Karpas-422 (cell line): Measurements from ENCODE around the gene MRPS10. TPM values are rescaled to one million over a fixed set of nuclear protein-coding genes. Genes with fewer than 3 reads are reported as not detected.

Experiments used
- DNase-seq: peaks from one replicate; pipeline ENCODE4 v3.0.0-alpha.2; 2015
- H2AFZ ChIP-seq: fragments of 200-600 bp; sonication (generic); 2 replicates; pipeline ENCODE4 v1.6.1; 2014; ENCODE audit warnings: antibody characterized with exemption, low read length, mixed read lengths
- H3K27ac ChIP-seq: fragments of 200-600 bp; sonication (generic); 2 replicates; pipeline ENCODE4 v1.5.1; 2014; ENCODE audit warnings: mild to moderate bottlenecking, low read length, moderate library complexity
- H3K27me3 ChIP-seq: fragments of 200-600 bp; sonication (generic); 2 replicates; pipeline ENCODE4 v1.6.1; 2014; ENCODE audit warnings: low read length, mixed read lengths
- H3K36me3 ChIP-seq: fragments of 200-600 bp; sonication (generic); 2 replicates; pipeline ENCODE4 v1.6.1; 2014; ENCODE audit warnings: low read length, mixed read lengths; ENCODE audit not compliant: insufficient read depth
- H3K4me1 ChIP-seq: fragments of 200-600 bp; sonication (generic); 2 replicates; pipeline ENCODE4 v1.6.1; 2014; ENCODE audit warnings: mild to moderate bottlenecking, low read length, mixed read lengths
- H3K4me2 ChIP-seq: fragments of 200-600 bp; sonication (generic); 2 replicates; pipeline ENCODE4 v1.6.1; 2014; ENCODE audit warnings: low read length, low read depth, mild to moderate bottlenecking; ENCODE audit not compliant: poor library complexity, severe bottlenecking
- H3K4me3 ChIP-seq: fragments of 200-600 bp; sonication (generic); 2 replicates; pipeline ENCODE4 v1.5.1; 2014; ENCODE audit warnings: mild to moderate bottlenecking, antibody characterized with exemption, low read length, mixed read lengths
- H3K79me2 ChIP-seq: fragments of 200-600 bp; sonication (generic); 2 replicates; pipeline ENCODE4 v1.6.1; 2014; ENCODE audit warnings: mild to moderate bottlenecking, low read length, mixed read lengths
- H3K9ac ChIP-seq: fragments of 200-600 bp; sonication (generic); 2 replicates; pipeline ENCODE4 v1.6.0; 2014; ENCODE audit warnings: low read length
- H3K9me2 ChIP-seq: fragments of 200-600 bp; sonication (generic), shearing (Covaris generic); replicated peaks from 2 replicates; pipeline ENCODE4 v1.6.0; 2014; ENCODE audit warnings: mild to moderate bottlenecking, low read length, moderate library complexity; ENCODE audit not compliant: insufficient read depth
- H3K9me3 ChIP-seq: fragments of 300-700, 200-600 bp; sonication (generic); 2 replicates; pipeline ENCODE4 v1.6.1; 2014; ENCODE audit warnings: low read length, mixed read lengths
- H4K20me1 ChIP-seq: fragments of 200-600 bp; sonication (generic); 2 replicates; pipeline ENCODE4 v1.6.1; 2014; ENCODE audit warnings: mild to moderate bottlenecking, antibody characterized with exemption, low read length, low read depth; ENCODE audit not compliant: insufficient read depth
- total RNA-seq: library from RNA; depleted of rRNA; stranded (reverse); fragments of >200 nt; shearing (Covaris generic); gene quantifications from 2 replicates; pipeline ENCODE4 v1.2.3, GENCODE V29; 2014; ENCODE audit warnings: low replicate concordance; rRNA removed

MRPS10 gene
- 34.7 and 54.2 TPM in 2 replicates for total RNA-seq

GRCh38 chr6:42217519-42218367 lies at the start of gene MRPS10:
Gene MRPS10 (minus strand): TSS chr6:42217861. CDS start chr6:42217849, 12 bp downstream.
- Histone ChIP-seq H4K20me1 (no peaks in the 10 kb centered on the region), H3K27me3 (no peaks in the 10 kb centered on the region), H3K79me2 (peaks cover 42% of the 10 kb centered on the region), H3K27ac (peak within 1 kb of the TSS; percentile 45; the same call in 1 of the 2 replicates), H3K9me2 (no peaks in the 10 kb centered on the region), H3K4me3 (peak within 1 kb of the TSS; percentile 86), H3K4me2 (peak within 1 kb of the TSS; percentile 98), H2AFZ (0 out of 2 replicates have a peak within 1 kb of the TSS, but pooled peaks have one; percentile 1), H3K4me1 (peaks cover 33% of the 10 kb centered on the region), H3K36me3 (peaks cover 15% of the 10 kb centered on the region; the same call in 1 of the 2 replicates), H3K9me3 (no peaks in the 10 kb centered on the region), H3K9ac (peak within 1 kb of the TSS; percentile 79)
- DNase-seq = peak; percentile 98

DNA sequence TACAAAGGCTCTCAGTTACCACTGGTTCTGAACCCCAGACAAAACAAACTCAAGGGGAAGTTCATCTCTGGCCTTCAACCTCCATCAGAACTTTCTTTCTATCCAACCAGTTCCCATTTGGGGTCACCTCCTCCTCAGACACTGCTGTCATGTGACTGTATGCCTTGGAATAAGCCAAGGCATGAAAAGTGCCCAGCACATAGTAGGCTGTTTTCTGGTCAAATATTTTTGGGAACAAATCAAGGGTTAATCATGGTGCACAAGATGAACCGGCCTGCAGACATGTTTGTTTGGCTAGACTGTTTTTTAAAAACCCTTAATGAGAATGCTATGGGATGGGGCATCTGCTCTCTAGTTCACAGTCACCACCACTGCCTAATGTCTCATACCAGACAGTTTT lies 48.9 kb upstream of the MRPS10 start:
- Histone ChIP-seq H3K36me3 (peaks cover 34% of the 10 kb centered on the region), H3K27me3 (no peaks in the 10 kb centered on the region), H2AFZ (no peak overlapping the region), H3K9me2 (no peaks in the 10 kb centered on the region), H3K27ac (no peak overlapping the region), H3K9ac (no peak overlapping the region), H3K4me2 (no peak overlapping the region), H3K4me3 (no peak overlapping the region), H3K79me2 (no peaks in the 10 kb centered on the region; the same call in none of the 2 replicates), H3K4me1 (peaks cover 19% of the 10 kb centered on the region), H3K9me3 (no peaks in the 10 kb centered on the region), H4K20me1 (no peaks in the 10 kb centered on the region)
- no peak for DNase-seq

GRCh38 chr6:42264852-42265390 lies 47.3 kb upstream of the MRPS10 start:
- Histone ChIP-seq H3K79me2 (no peaks in the 10 kb centered on the region; the same call in none of the 2 replicates), H3K27ac (no peak overlapping the region), H2AFZ (no peak overlapping the region), H3K9me3 (no peaks in the 10 kb centered on the region), H3K27me3 (no peaks in the 10 kb centered on the region), H3K9ac (no peak overlapping the region), H3K4me1 (peaks cover 8% of the 10 kb centered on the region), H3K4me2 (no peak overlapping the region), H4K20me1 (no peaks in the 10 kb centered on the region), H3K36me3 (peaks cover 36% of the 10 kb centered on the region), H3K9me2 (no peaks in the 10 kb centered on the region), H3K4me3 (no peak overlapping the region)
- no peak for DNase-seq

- peaks cover 2% of the 10 kb centered on the region for H3K4me1 ChIP-seq
- H3K4me2 ChIP-seq = no peak overlapping the region
- no peaks in the 10 kb centered on the region for H3K27me3 ChIP-seq
- no peaks in the 10 kb centered on the region for H3K9me2 ChIP-seq
- H3K9me3 ChIP-seq = no peaks in the 10 kb centered on the region
- no peak overlapping the region for H2AFZ ChIP-seq
- H3K4me3 ChIP-seq = no peak overlapping the region
- H4K20me1 ChIP-seq = no peaks in the 10 kb centered on the region
- DNase-seq = no peak
- H3K9ac ChIP-seq = no peak overlapping the region
- no peaks in the 10 kb centered on the region; the same call in 1 of the 2 replicates for H3K79me2 ChIP-seq
- peaks cover 32% of the 10 kb centered on the region for H3K36me3 ChIP-seq
- no peak overlapping the region for H3K27ac ChIP-seq
Measured at GRCh38 chr6:42264162-42264851, 46.6 kb upstream of the MRPS10 start.

GRCh38 chr6:42263165-42263728 lies 45.6 kb upstream of the MRPS10 start:
- Histone ChIP-seq H4K20me1 (no peaks in the 10 kb centered on the region), H3K9ac (no peak overlapping the region), H2AFZ (no peak overlapping the region), H3K4me1 (no peaks in the 10 kb centered on the region; the same call in 1 of the 2 replicates), H3K36me3 (peaks cover 27% of the 10 kb centered on the region; the same call in 1 of the 2 replicates), H3K9me2 (no peaks in the 10 kb centered on the region), H3K79me2 (no peaks in the 10 kb centered on the region), H3K27me3 (no peaks in the 10 kb centered on the region), H3K9me3 (no peaks in the 10 kb centered on the region), H3K27ac (no peak overlapping the region), H3K4me2 (no peak overlapping the region), H3K4me3 (no peak overlapping the region)
- no peak for DNase-seq

- Histone ChIP-seq H3K4me3 (no peak overlapping the region), H3K4me1 (no peaks in the 10 kb centered on the region; the same call in 1 of the 2 replicates), H3K9ac (no peak overlapping the region), H3K36me3 (peaks cover 34% of the 10 kb centered on the region; the same call in 1 of the 2 replicates), H3K27me3 (no peaks in the 10 kb centered on the region), H3K9me3 (no peaks in the 10 kb centered on the region), H3K4me2 (no peak overlapping the region), H4K20me1 (no peaks in the 10 kb centered on the region), H3K79me2 (no peaks in the 10 kb centered on the region), H3K27ac (no peak overlapping the region), H2AFZ (no peak overlapping the region), H3K9me2 (no peaks in the 10 kb centered on the region)
- peak; percentile 52 for DNase-seq
Measured at GRCh38 chr6:42260972-42261371, 43.3 kb upstream of the MRPS10 start.

- Histone ChIP-seq H3K4me2 (no peak overlapping the region), H3K79me2 (no peaks in the 10 kb centered on the region), H3K9ac (no peak overlapping the region), H3K4me3 (no peak overlapping the region), H3K27ac (no peak overlapping the region), H2AFZ (no peak overlapping the region), H3K27me3 (no peaks in the 10 kb centered on the region), H3K36me3 (peaks cover 35% of the 10 kb centered on the region; the same call in 1 of the 2 replicates), H4K20me1 (no peaks in the 10 kb centered on the region), H3K4me1 (no peaks in the 10 kb centered on the region; the same call in 1 of the 2 replicates), H3K9me3 (no peaks in the 10 kb centered on the region), H3K9me2 (no peaks in the 10 kb centered on the region)
- no peak for DNase-seq
Measured at GRCh38 chr6:42260396-42260888, 42.8 kb upstream of the MRPS10 start.
